D341Med (cell line): ENCODE data around the gene VPS16.

ENCODE experiments used
- DNase-seq: peaks from one replicate; pipeline ENCODE4 v3.0.0; 2012; ENCODE audit warnings: low spot score

The VPS16 gene

GRCh38 chr20:2835331-2835796 lies 5.2 kb upstream of the VPS16 start:
- DNase-seq: no peak

DNA sequence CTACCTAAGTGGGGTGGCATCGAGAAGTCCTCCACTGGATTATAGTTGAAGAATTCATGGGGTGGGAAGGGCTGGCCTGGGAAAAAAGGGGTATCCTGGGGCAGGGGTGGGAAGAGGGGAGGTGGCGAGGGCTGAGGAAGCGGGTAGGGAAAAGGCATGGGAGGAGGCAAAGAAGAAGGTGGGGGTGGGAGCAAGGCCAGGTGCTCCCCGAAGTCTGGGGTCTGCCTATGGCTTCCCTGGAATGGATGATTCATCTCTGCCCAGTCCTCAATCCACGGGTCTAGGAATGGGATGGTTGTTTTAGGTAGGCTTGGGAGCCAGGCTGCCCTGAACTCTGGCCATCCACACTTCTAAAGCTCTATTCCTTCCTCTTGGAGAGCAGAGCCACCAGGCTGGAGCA lies 4.5 kb upstream of the VPS16 start:
- DNase-seq: no peak

DNA sequence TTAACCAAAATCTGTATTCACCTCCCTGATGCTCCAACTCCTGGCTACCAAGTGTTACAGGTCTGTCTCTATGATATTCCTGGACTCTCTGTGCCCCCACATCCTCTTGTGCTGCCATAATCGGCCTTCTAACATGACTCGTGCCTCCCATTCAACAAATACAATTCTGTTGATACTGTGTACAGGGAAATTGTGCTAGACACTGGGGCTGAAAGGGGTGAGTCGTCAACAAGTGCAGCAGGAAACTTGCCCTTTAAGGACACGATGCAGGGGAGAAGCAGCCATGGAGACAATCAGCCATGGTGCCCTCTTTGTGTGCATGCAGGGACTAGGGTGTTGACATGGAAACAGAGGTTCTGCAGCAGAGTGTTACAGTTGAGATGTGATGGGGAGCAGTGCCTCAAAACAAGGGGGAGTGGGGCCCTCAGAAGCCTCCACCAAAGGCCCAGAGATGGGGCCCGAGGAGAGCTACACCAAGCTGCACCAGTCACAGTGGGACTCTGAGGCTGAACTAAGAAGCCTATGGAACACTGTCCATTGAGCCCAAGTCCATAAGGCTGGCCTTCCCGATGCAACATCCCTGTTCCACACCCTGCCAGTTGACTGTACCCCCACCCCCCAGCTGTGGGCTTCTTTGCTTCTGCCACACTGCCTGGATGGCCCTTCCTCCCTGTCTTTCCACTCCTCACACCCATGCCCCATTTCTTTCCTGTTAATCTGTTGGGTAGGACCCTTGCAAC lies 3.2 kb upstream of the VPS16 start:
- no peak for DNase-seq

- DNase-seq: no peak
Observed at GRCh38 chr20:2838170-2838797, 2.3 kb upstream of the VPS16 start.

- no peak for DNase-seq
Observed at GRCh38 chr20:2838847-2839671, 1.5 kb upstream of the VPS16 start.

- no peak for DNase-seq
Observed at GRCh38 chr20:2839732-2840137, 810 bp upstream of the VPS16 start.

DNA sequence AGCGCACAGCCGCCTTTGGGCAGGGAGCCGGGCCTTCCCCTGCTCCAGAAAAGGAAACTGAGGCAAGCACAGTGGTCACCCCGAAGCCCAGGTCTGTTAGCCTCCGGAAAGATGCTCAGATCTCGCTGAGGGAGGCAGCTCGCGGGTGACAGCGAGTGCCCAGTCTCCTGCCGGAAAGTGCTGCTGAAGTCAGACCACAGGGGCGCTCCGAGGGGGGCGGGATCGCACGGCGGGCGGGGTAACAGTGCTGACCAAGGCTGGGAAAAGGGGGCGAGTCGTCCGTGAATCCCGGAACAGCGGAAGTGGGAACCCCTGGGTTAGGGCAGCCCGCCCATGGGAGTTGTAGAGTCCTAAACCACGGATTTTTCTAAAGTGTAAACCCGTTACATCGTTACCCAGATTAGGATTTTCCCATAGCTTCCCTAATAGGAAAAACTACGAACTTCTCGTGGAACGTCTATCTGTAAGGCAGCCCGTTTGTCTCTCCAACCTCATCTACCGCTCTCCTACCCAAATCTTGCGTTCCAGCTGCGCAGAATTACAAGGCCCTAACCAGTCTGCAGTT lies 504 bp downstream of the VPS16 start:
- DNase-seq: no peak

- no peak for DNase-seq
Observed at GRCh38 chr20:2845607-2846006, 5.1 kb downstream of the VPS16 start.

GRCh38 chr20:2846698-2847097 lies 6.2 kb downstream of the VPS16 start:
- DNase-seq: no peak

DNA sequence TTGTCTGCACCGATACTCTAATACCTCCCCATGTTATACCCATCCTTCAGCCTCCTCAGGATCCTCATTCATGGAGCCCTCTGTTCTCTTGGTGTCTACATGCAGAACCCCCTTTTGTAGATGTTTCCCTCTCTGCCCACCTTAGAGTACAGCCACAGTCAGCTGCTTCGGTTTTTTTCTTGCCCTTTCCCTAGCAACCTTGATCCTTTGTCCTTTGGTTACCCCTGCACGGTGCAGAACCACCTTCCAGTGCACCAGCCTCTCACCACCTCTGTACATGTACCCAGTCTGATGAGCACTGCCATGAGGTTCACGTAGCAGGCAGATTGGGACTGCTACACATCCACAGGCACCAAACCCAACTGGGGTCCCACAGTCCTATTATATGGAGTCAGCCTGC lies 7.3 kb downstream of the VPS16 start:
- DNase-seq: no peak

- DNase-seq: no peak
Observed at GRCh38 chr20:2849529-2849928, 9.0 kb downstream of the VPS16 start.

- no peak for DNase-seq
Observed at GRCh38 chr20:2851086-2851485, 10.5 kb downstream of the VPS16 start.

DNA sequence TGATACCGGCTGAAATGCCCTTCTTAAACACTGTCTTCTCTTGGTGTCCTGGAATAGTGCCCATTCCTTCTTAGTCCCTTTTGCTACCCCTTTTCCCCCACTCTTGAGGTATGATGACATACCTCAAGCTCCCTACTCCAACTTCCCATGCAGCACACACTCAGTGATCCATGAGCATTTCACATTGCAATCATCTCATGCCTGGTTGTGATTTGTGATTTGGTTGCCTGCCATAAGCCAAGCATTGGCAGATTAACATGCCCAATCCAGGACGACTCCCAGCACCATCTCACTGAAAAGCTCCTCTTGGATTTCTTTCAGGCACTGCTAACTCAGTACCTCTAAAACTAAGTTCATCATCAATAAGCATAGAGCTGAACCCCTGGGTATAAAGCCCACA lies 18.0 kb downstream of the VPS16 start:
- DNase-seq: no peak

DNA sequence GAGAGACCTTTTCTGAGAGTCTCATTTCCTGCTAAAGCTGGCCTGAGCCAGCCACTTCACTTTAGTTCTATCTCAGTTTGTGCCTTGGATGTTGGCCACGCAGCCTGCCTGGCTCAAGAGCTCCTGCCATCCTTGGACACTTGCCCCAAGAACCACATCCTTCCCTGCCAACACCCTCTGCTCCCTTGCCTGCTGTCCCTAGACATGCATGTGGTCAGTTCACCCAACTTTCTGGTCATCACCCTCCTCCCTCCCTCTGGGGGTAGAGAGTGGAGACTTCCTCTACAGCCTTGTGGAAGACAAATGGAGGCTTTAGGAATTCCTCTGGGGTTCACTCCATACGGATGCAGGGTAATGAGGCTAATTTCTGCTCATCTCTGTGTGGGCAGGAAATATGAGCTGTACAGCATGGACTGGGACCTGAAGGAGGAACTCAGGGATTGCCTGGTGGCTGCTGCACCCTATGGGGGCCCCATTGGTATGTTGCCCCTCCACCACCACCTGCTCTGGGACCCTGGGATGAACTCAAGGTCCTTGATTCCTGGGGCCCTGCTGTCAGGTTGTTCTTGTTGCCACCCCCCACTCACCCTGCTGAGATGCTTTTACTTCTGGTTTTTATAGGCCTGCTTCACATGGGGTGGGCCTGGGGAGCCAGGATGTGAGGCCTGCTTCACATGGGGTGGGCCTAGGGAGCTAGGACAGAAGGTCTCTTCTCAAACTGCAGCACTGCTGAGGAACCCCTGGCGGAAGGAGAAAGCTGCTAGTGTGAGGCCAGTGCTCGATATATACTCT lies 19.0 kb downstream of the VPS16 start:
- no peak for DNase-seq

- DNase-seq: no peak
Observed at GRCh38 chr20:2864626-2865025, 24.1 kb downstream of the VPS16 start.

DNA sequence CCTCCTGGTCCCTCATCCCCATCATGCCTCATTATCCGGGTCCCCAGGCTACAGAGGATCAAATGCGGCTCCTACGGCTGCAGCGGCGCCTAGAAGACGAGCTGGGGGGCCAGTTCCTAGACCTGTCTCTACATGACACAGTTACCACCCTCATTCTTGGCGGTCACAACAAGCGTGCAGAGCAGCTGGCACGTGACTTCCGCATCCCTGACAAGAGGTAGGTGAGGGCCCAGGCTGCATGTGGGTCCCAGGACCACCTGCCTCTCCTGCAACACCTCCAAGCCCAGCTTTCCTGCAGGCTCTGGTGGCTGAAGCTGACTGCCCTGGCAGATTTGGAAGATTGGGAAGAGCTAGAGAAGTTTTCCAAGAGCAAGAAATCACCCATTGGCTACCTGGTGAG lies 24.6 kb downstream of the VPS16 start:
- no peak for DNase-seq

DNA sequence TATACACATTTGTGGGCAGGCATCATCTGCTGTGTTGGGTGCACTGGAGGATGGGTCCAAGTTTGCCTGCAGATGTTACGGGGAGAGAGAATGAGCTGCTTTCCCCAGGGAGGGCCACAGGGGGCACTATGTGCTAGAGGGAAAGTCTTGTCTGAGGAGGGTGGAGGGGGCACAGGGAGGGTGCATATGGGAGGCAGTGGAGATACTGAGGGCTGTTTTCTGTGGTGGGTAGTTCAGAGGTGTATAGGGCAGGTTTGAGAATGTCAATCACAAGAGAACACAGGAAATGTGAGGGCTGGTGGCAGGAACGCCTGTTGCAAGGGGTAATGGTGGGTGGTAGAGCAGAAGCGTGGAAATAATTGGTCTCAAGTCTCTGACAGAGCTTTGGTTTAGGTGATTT lies 25.1 kb downstream of the VPS16 start:
- no peak for DNase-seq

DNA sequence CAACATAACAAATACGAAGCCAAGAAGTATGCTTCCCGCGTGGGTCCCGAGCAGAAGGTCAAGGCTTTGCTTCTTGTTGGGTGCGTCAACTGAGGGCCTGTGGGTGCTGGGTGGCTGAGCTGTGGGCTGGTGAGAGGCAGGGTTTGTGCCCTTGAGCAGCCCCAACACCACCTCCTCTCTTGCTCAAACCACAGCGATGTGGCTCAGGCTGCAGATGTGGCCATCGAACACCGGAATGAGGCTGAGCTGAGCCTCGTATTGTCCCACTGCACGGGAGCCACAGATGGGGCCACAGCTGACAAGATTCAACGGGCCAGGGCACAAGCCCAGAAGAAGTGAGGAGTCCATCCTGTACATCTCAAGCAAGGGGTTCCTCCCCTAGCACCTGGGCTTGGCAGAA lies 25.7 kb downstream of the VPS16 start:
- no peak for DNase-seq

DNA sequence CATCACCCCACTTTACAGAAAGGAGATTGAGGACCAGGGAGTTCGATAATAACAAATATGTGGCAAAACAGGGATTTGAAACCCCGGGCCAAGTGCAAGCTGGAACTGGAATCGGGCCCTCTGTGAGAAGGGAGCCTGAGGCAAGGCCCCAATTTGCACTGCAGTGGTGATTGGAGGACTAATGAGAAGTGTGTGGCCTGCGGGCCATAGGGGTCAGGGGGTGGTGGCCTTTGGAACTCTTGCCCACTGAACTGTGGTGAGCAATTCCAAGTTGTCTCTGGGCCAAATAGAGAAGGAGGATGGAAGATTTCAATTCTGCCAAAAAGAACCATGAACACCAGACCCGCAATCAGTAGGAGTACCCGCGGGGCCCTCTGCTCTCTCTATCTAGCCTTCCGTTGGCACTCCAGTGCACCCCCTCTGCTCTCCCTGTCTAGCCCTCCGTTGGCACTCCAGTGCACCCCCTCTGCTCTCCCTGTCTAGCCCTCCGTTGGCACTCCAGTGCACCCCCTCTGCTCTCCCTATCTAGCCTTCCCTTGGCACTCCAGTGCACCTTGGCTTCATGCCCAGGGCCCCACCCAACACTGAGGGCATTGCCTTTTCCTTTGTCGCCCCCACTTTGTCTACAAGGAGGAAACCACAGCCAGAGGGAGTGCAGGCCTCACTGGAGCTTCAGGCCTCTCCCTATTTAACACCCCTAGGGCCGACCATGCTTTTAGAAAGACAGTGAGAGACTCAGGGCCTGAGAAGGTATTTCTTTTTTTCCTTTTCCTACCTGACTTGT lies 26.7 kb downstream of the VPS16 start:
- DNase-seq: no peak

DNA sequence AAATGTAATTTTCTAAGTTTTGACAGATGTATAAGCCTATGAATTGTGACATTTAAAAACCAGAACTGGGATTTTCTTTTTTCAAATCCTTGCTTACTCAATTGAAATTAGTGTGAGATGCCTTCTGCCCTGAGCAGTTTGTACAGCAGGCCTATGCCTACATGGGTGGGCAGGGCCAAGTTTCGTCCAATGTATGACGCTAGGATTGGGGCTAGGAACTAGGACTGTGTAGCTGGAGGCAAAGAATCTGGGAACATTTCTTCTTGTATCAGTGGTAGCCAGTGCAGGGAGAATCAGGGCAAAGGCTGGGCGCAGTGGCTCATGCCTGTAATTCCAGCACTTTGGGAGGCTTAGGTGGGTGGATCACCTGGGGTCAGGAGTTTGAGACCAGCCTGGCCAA lies 28.8 kb downstream of the VPS16 start:
- no peak for DNase-seq

DNA sequence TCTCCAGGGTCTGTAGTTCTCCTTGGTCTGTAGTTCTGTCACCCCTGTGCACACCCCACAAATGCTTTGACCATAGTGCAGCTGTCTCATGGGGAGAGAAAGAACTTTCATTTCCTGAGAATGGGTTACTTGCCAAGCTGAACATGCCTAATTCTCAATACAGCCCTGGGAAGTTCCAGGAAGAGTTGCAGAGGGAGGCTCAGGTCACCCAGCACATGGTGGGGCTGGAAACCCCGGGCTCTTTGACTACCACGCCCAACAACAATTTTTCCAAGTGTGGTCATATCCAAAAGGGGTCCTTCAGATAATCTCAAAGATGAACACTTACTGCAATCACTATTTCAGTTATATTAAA lies 30.5 kb downstream of the VPS16 start:
- DNase-seq: no peak
